BLaER1 (cell line): ENCODE data around the gene PLIN5.
"Not testable (repeated sequence)": the region's sequence is repeated elsewhere in the genome, so short reads cannot be mapped to it uniquely, and the experiment has no call there.

ENCODE experiments used
- H3K27ac ChIP-seq: shearing (Covaris generic); formaldehyde crosslinking; 2 replicates; pipeline ENCODE4 v1.8.1; 2022
- H3K27me3 ChIP-seq: shearing (Covaris generic); formaldehyde crosslinking; 2 replicates; pipeline ENCODE4 v1.8.1; 2022
- H3K36me3 ChIP-seq: shearing (Covaris generic); formaldehyde crosslinking; 2 replicates; pipeline ENCODE4 v1.8.1; 2022
- H3K4me1 ChIP-seq: shearing (Covaris generic); formaldehyde crosslinking; 2 replicates; pipeline ENCODE4 v1.8.1; 2022
- H3K4me2 ChIP-seq: shearing (Covaris generic); formaldehyde crosslinking; 2 replicates; pipeline ENCODE4 v1.8.1; 2022
- H3K4me3 ChIP-seq: shearing (Covaris generic); formaldehyde crosslinking; 2 replicates; pipeline ENCODE4 v1.8.1; 2022
- H3K9ac ChIP-seq: shearing (Covaris generic); formaldehyde crosslinking; 2 replicates; pipeline ENCODE4 v1.8.1; 2022
- H3K9me3 ChIP-seq: shearing (Covaris generic); formaldehyde crosslinking; 2 replicates; pipeline ENCODE4 v1.8.1; 2022
- H4K20me1 ChIP-seq: shearing (Covaris generic); formaldehyde crosslinking; 2 replicates; pipeline ENCODE4 v1.8.1; 2022
- Cebpa-rat ChIP-seq: shearing (Covaris generic); IDR thresholded peaks from 2 replicates; pipeline ENCODE4 v1.8.1; 2022

Gene PLIN5

DNA sequence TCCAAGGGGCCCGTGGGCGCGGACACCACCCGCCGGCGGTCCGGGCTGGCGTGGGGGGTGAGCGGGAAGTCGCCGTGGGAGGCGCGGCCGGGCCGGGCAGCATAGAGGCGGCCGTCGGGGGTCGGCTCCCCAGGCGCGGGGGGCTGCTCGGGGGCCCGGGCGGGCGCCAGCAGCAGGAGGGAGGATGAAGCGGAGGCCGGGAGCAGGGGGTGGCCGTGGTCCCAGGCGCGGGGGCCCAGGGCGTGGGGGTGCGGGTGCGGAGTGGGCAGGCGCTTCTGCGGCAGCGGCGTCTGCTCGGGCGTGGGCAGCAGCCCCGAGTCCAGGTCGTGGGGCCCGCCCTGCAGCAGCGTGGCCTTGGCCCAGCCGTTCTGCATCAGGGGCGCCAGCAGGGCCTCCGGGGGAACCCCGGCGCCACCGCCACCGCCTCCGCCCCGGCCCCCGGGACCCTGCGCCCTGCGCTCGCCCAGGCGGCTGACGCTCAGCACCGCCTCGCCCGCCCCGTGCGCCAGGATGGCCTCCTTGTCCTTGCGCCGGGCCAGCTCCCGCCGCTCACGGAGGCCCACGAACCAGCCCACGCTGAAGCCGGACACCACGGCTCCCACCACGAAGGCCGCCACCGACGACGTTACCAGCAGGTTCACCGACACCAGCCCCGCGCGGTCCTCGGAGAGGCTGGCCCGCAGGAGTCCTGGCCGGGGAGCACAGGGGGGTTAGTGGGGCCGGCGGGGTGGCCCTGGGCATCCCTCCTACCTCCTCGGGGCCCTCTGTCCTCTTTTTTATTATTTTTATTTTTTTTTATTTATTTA, 9.0 kb upstream of the PLIN5 start:
- peaks cover 13% of the 10 kb centered on the region for H3K4me1 ChIP-seq

DNA sequence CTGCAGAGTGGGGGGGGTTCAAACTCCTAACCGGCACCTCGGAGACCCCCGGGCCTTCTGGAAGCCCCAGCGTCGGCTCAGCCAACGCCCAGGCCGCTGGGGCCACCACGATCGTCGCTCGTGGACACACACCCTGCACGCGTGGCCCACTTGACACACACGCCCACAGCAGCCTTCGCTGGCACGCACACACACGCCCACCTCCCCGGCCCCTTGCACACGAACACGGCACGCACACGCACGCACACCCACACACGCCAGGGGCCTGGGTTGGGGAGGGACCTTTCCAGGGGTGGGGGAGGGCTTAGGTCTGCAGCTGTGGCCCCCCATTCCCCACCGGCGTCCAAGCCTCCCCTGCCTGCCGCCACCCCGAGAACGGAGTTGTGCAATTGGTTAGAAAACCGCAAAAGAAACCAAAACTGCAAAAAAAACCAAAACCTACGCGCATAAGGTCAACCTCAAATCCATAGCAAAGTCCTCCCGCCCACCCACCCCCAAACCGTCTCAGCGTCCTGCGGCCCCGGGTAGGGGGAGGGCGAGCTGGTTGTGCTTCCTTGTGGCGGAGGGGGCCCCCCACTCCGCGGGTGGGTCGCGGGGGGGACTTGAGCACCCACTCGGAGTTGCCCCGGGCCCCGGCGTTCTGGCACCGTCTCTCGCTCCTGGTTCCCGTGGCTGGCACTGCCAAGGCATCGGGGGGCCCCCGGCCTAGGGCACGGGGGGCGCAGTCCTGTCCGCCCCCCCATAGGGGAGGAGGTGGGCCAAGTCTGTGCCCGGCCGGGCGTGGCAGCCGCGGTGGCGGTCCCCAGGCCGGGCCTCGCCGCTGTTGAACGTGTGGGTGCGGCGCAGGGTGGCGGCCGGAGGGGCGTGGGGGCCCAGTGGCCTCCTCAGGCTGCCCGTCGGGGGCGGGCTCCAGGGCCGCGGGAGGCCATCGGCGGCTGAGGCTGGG, 8.1 kb upstream of the PLIN5 start:
- no peaks in the 10 kb centered on the region for H3K27me3 ChIP-seq
- no peaks in the 10 kb centered on the region for H4K20me1 ChIP-seq
- no peak overlapping the region for H3K27ac ChIP-seq
- no peak for TF ChIP-seq Cebpa-rat
- no peaks in the 10 kb centered on the region for H3K36me3 ChIP-seq
- no peak overlapping the region for H3K4me3 ChIP-seq
- H3K4me2 ChIP-seq, result no peak overlapping the region
- peaks cover 9% of the 10 kb centered on the region for H3K9me3 ChIP-seq
- peaks cover 13% of the 10 kb centered on the region for H3K4me1 ChIP-seq
- H3K9ac ChIP-seq, result no peak overlapping the region

More for the DNA sequence above, 9.0 kb upstream of the PLIN5 start:
- H3K27me3 ChIP-seq, result no peaks in the 10 kb centered on the region
- no peak overlapping the region for H3K9ac ChIP-seq
- no peaks in the 10 kb centered on the region for H4K20me1 ChIP-seq
- H3K9me3 ChIP-seq, result peaks cover 9% of the 10 kb centered on the region
- no peak overlapping the region for H3K4me2 ChIP-seq
- TF ChIP-seq Cebpa-rat, result no peak
- H3K4me3 ChIP-seq, result no peak overlapping the region
- H3K36me3 ChIP-seq, result no peaks in the 10 kb centered on the region; the same call in 1 of the 2 replicates
- H3K27ac ChIP-seq, result no peak overlapping the region

GRCh38 chr19:4541806-4542145, 6.8 kb upstream of the PLIN5 start:
- H3K4me1 ChIP-seq, result peaks cover 19% of the 10 kb centered on the region
- not testable (repeated sequence) for H3K36me3 ChIP-seq, H4K20me1 ChIP-seq, H3K4me3 ChIP-seq, H3K9me3 ChIP-seq, H3K27me3 ChIP-seq, H3K9ac ChIP-seq, H3K4me2 ChIP-seq, H3K27ac ChIP-seq

DNA sequence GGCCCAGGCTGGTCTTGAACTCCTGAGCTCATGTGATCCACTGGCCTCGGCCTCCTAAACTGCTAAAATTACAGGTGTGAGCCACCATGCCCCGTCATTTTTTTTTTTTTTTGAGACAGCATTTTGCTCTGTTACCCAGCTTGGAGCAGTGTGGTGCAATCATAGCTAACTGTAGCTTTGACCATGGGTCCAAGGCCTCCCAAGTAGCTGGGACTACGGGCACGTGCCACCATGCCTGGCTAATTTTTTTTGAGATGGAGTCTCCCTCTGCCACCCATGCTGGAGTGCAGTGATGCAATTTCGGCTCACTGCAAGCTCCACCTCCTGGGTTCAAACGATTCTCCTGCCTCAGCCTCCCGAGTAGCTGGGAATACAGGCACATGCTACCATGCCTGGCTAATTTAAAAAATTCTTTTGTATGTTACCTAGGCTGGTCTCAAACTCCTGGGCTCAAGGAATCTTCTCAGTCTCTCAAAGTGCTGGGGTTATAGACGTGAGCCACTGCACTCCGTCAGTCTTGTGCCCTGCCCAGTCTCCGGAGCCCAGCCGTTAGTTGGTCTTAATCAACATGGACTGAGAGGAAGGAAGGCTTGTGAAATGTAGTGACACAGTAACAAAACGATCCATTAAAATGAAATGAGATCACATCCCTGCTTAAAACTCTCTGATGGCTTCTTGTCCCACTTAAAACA, 6.2 kb upstream of the PLIN5 start:
- H3K4me3 ChIP-seq, result no peak overlapping the region
- no peak overlapping the region for H3K4me2 ChIP-seq
- H3K9me3 ChIP-seq, result peaks cover 9% of the 10 kb centered on the region
- H3K27me3 ChIP-seq, result no peaks in the 10 kb centered on the region
- H3K27ac ChIP-seq, result no peak overlapping the region
- no peak for TF ChIP-seq Cebpa-rat
- no peaks in the 10 kb centered on the region for H4K20me1 ChIP-seq
- H3K4me1 ChIP-seq, result peaks cover 22% of the 10 kb centered on the region
- H3K9ac ChIP-seq, result no peak overlapping the region
- H3K36me3 ChIP-seq, result no peaks in the 10 kb centered on the region

- no peak within 1 kb of the TSS for H3K9ac ChIP-seq
- no peak within 1 kb of the TSS for H3K27ac ChIP-seq
- peak within 1 kb of the TSS; percentile 42 for H3K4me2 ChIP-seq
- H3K4me1 ChIP-seq, result peaks cover 31% of the 10 kb centered on the region
- no peaks in the 10 kb centered on the region for H4K20me1 ChIP-seq
- no peaks in the 10 kb centered on the region for H3K36me3 ChIP-seq
- peaks cover 9% of the 10 kb centered on the region for H3K9me3 ChIP-seq
- H3K27me3 ChIP-seq, result no peaks in the 10 kb centered on the region
- H3K4me3 ChIP-seq, result no peak within 1 kb of the TSS
- TF ChIP-seq Cebpa-rat, result no peak
These were observed 4.9 kb upstream of the PLIN5 start, which contains the start of gene LRG1 for GRCh38 chr19:4539693-4540581. LRG1 (minus strand) TSS chr19:4540036; CDS start chr19:4540013, 23 bp downstream.

DNA sequence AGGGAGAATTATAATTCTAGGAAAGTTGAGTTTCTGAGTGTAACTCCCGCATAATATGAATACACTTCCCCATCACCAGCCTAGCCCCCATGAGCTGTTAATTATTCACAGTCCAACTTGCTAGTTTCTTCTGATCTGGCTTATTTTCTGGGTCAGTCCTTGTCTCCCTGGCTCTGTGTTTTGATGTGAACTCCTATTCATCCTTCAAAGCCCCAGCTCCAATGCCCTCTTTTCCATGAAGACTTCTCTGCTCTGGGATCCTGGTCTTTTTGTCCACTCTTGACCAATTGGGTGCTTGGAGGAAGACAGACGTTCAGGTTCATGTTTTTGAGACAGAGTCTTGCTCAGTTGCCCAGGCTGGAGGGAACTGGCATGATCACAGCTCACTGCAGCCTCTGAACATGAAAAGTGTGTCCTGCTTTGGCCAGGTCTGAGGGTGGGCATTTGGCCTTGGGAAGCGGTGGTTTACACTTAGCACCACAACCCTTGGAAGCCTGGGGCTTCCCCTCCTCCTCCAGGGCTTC, 4.2 kb upstream of the PLIN5 start:
- H3K9ac ChIP-seq, result no peak overlapping the region

GRCh38 chr19:4538601-4538954, 3.6 kb upstream of the PLIN5 start:
- Histone ChIP-seq H3K9me3 (peaks cover 9% of the 10 kb centered on the region), H3K27me3 (0 out of 2 replicates have a peak, but pooled peaks cover 3% of the 10 kb centered on the region), H3K4me2 (no peak overlapping the region), H3K9ac (no peak overlapping the region), H4K20me1 (no peaks in the 10 kb centered on the region), H3K36me3 (no peaks in the 10 kb centered on the region), H3K4me3 (no peak overlapping the region), H3K4me1 (peaks cover 33% of the 10 kb centered on the region), H3K27ac (no peak overlapping the region)
- TF ChIP-seq Cebpa-rat, result no peak

More for the DNA sequence above, 4.2 kb upstream of the PLIN5 start:
- H3K4me1 ChIP-seq, result peaks cover 33% of the 10 kb centered on the region
- TF ChIP-seq Cebpa-rat, result no peak
- H4K20me1 ChIP-seq, result no peaks in the 10 kb centered on the region
- no peak overlapping the region for H3K27ac ChIP-seq
- no peaks in the 10 kb centered on the region for H3K36me3 ChIP-seq
- H3K4me2 ChIP-seq, result no peak overlapping the region
- 0 out of 2 replicates have a peak, but pooled peaks cover 3% of the 10 kb centered on the region for H3K27me3 ChIP-seq
- H3K9me3 ChIP-seq, result peaks cover 9% of the 10 kb centered on the region
- no peak overlapping the region for H3K4me3 ChIP-seq

GRCh38 chr19:4537953-4538600, 3.1 kb upstream of the PLIN5 start:
- Histone ChIP-seq H3K36me3 (no peaks in the 10 kb centered on the region), H3K4me2 (no peak overlapping the region), H3K4me1 (peaks cover 33% of the 10 kb centered on the region), H3K9me3 (peaks cover 9% of the 10 kb centered on the region), H4K20me1 (no peaks in the 10 kb centered on the region), H3K27me3 (0 out of 2 replicates have a peak, but pooled peaks cover 3% of the 10 kb centered on the region), H3K4me3 (no peak overlapping the region), H3K27ac (no peak overlapping the region), H3K9ac (no peak overlapping the region)
- TF ChIP-seq Cebpa-rat, result no peak
